CD14-positive monocyte (primary cell): ENCODE results near the gene NKAIN2. TPM values are rescaled to one million over a fixed set of nuclear protein-coding genes. Genes with fewer than 3 reads are reported as not detected.

ENCODE experiments used
- DNase-seq, 3 donors: peaks; one replicate each; pipeline ENCODE4 v3.0.0-alpha.2; 2011 to 2022
- H2AFZ ChIP-seq: 2 replicates; pipeline ENCODE4 v1.6.0; 2012; ENCODE audit warnings: mild to moderate bottlenecking, low read depth, low read length, inconsistent platforms; ENCODE audit not compliant: insufficient read depth, poor library complexity, severe bottlenecking
- H3K27ac ChIP-seq, 2 donors: 1 replicate in 1 of 2; 2 replicates in 1 of 2; pipeline ENCODE4 v1.5.1; 2012 to 2013; ENCODE audit warnings: low read length in 2 of 2, control low read depth in 1 of 2, inconsistent platforms in 1 of 2, low read depth in 1 of 2, mild to moderate bottlenecking in 1 of 2
- H3K27me3 ChIP-seq, 2 donors: one replicate each; pipeline versions ENCODE4 v1.6.0 to v1.6.1; 2011 to 2013; ENCODE audit warnings: low read length in 2 of 2; ENCODE audit not compliant: control insufficient read depth in 2 of 2, insufficient read depth in 2 of 2
- H3K36me3 ChIP-seq, 2 donors: replicated peaks in 1 of 2; 1 replicate in 1 of 2; 2 replicates in 1 of 2; pipeline versions ENCODE4 v1.5.1 to v1.6.1; 2012 to 2013; ENCODE audit warnings: low read length in 2 of 2, control low read depth in 1 of 2, inconsistent platforms in 1 of 2, mild to moderate bottlenecking in 1 of 2; ENCODE audit not compliant: insufficient read depth in 2 of 2, control insufficient read depth in 1 of 2
- H3K4me1 ChIP-seq, 2 donors: 1 replicate in 1 of 2; 2 replicates in 1 of 2; pipeline versions ENCODE4 v1.5.1 to v1.6.1; 2012 to 2013; ENCODE audit warnings: low read length in 2 of 2, control low read depth in 1 of 2, inconsistent platforms in 1 of 2, mild to moderate bottlenecking in 1 of 2, moderate library complexity in 1 of 2; ENCODE audit not compliant: insufficient read depth in 2 of 2, control insufficient read depth in 1 of 2
- H3K4me2 ChIP-seq: replicated peaks from 2 replicates; pipeline ENCODE3; 2012; ENCODE audit warnings: low read length, moderate library complexity, mild to moderate bottlenecking; ENCODE audit not compliant: poor library complexity, severe bottlenecking; ENCODE audit errors: extremely low read depth
- H3K4me3 ChIP-seq, 3 experiments: fragments of 200-600 bp in 1 of 3; sonication (generic) in 1 of 3; replicated peaks in 1 of 3; 1 replicate in 2 of 3; 2 replicates in 1 of 3; pipeline ENCODE4 v1.5.1; 2011 to 2013; ENCODE audit warnings: low read length in 3 of 3, mild to moderate bottlenecking in 3 of 3, control low read depth in 2 of 3, low read depth in 2 of 3, inconsistent platforms in 1 of 3, moderate library complexity in 1 of 3
- H3K79me2 ChIP-seq: 2 replicates; pipeline ENCODE4 v1.6.0; 2012; ENCODE audit warnings: mild to moderate bottlenecking, control low read depth, inconsistent platforms, low read length, moderate library complexity; ENCODE audit not compliant: insufficient read depth
- H3K9ac ChIP-seq: 2 replicates; pipeline ENCODE4 v1.6.0; 2017; ENCODE audit warnings: low read length, mild to moderate bottlenecking; ENCODE audit not compliant: insufficient read depth, poor library complexity, severe bottlenecking
- H3K9me3 ChIP-seq, 2 donors: replicated peaks in 1 of 2; 1 replicate in 1 of 2; 2 replicates in 1 of 2; pipeline versions ENCODE4 v1.5.1 to v1.6.1; 2012 to 2013; ENCODE audit warnings: low read length in 2 of 2, control low read depth in 1 of 2; ENCODE audit not compliant: control insufficient read depth in 1 of 2, insufficient read depth in 1 of 2
- H4K20me1 ChIP-seq: 2 replicates; pipeline ENCODE4 v1.6.0; 2012; ENCODE audit warnings: mild to moderate bottlenecking, low read length, control low read depth, moderate library complexity; ENCODE audit not compliant: insufficient read depth
- H3K27ac Mint-ChIP-seq, 7 donors: one replicate each; pipeline ENCODE4 v1.8.0; 2020; ENCODE audit warnings: mild to moderate bottlenecking in 7 of 7, mixed read lengths in 7 of 7, moderate library complexity in 6 of 7, inconsistent platforms in 2 of 7
- H3K27me3 Mint-ChIP-seq, 3 donors: one replicate each; pipeline ENCODE4 v1.8.0; 2021 to 2022; ENCODE audit warnings: low read depth in 3 of 3, mild to moderate bottlenecking in 3 of 3, mixed read lengths in 3 of 3, moderate library complexity in 3 of 3, inconsistent platforms in 1 of 3
- H3K36me3 Mint-ChIP-seq, 2 donors: one replicate each; pipeline ENCODE4 v1.8.0; 2020; ENCODE audit warnings: mixed read lengths in 2 of 2, inconsistent platforms in 1 of 2, mild to moderate bottlenecking in 1 of 2
- H3K4me1 Mint-ChIP-seq: one replicate; pipeline ENCODE4 v1.8.0; 2020; ENCODE audit warnings: mild to moderate bottlenecking, mixed read lengths
- H3K4me3 Mint-ChIP-seq, 2 donors: one replicate each; pipeline ENCODE4 v1.8.0; 2020; ENCODE audit warnings: mild to moderate bottlenecking in 2 of 2, mixed read lengths in 2 of 2, moderate library complexity in 1 of 2
- H3K9me3 Mint-ChIP-seq, 7 donors: one replicate each; pipeline ENCODE4 v1.8.0; 2020 to 2022; ENCODE audit warnings: mixed read lengths in 7 of 7, mild to moderate bottlenecking in 6 of 7, moderate library complexity in 6 of 7, inconsistent platforms in 2 of 7
- CTCF ChIP-seq: fragments of 200-600 bp; IDR thresholded peaks from one replicate; pipeline ENCODE4 v1.8.0; 2022; ENCODE audit warnings: antibody characterized with exemption, mild to moderate bottlenecking
- WGBS: methylation state at CpG from one replicate; pipeline ENCODE4 v1.1.5; 2013; ENCODE audit warnings: missing lambda C conversion rate; ENCODE audit not compliant: insufficient coverage; 5-methylcytosine and 5-hydroxymethylcytosine counted together
- intact Hi-C, 2 donors: fragments of 100-400 bp; cut with micrococcal nuclease; formaldehyde crosslinking; loops; one replicate each; pipeline versions ENCODE4 v1.15.0 to v1.15.1; 2023
- polyA plus RNA-seq, 3 donors: library from polyadenylated mRNA; depleted of rRNA in 1 of 3; unstranded in 2 of 3; stranded (reverse) in 1 of 3; fragments of 300-500 nt in 2 of 3; fragments of >200 nt in 1 of 3; fragmentation: Illumina TruSeq in 2 of 3; gene quantifications; 1 replicate in 2 of 3; 2 replicates in 1 of 3; pipeline ENCODE4 v1.2.3, GENCODE V29; 2012 to 2021

NKAIN2 gene
- polyA plus RNA-seq, 3 donors: not detected

- Histone ChIP-seq H3K4me1 (no peaks in the 10 kb centered on the region), H3K9me3 (peaks cover 0 to 1% of the 10 kb centered on the region in 2 donors), H4K20me1 (no peaks in the 10 kb centered on the region), H3K27me3 (no peaks in the 10 kb centered on the region), H3K36me3 (no peaks in the 10 kb centered on the region), H3K27ac (no peak overlapping the region), H2AFZ (no peak overlapping the region), H3K79me2 (no peaks in the 10 kb centered on the region), H3K9ac (no peak overlapping the region), H3K4me2 (no peak overlapping the region), H3K4me3 (no peak overlapping the region)
- WGBS: no CpG with 5 or more reads among the region's 3 CpGs
- peaks cover 0 to 10% (median 7%) of the 10 kb centered on the region in 7 donors for H3K9me3 Mint-ChIP-seq
- intact Hi-C loops: no loop called here
- DNase-seq: no peak
- H3K36me3 Mint-ChIP-seq: no peaks in the 10 kb centered on the region
- TF ChIP-seq CTCF: no peak
- peaks cover 0 to 2% (median 0%) of the 10 kb centered on the region in 3 donors for H3K27me3 Mint-ChIP-seq
- no peak overlapping the region for H3K4me3 Mint-ChIP-seq
- no peak overlapping the region for H3K27ac Mint-ChIP-seq
- no peaks in the 10 kb centered on the region for H3K4me1 Mint-ChIP-seq
Measured at GRCh38 chr6:124223611-124224345, 420.1 kb downstream of the NKAIN2 start.

GRCh38 chr6:124226396-124226795 is 422.7 kb downstream of the NKAIN2 start:
- Histone ChIP-seq H4K20me1 (no peaks in the 10 kb centered on the region), H3K79me2 (no peaks in the 10 kb centered on the region), H3K4me3 (no peak overlapping the region), H3K27ac (no peak overlapping the region), H3K9me3 (peaks cover 6 to 8% of the 10 kb centered on the region in 2 donors), H2AFZ (no peak overlapping the region), H3K4me1 (no peaks in the 10 kb centered on the region), H3K27me3 (no peaks in the 10 kb centered on the region), H3K9ac (no peak overlapping the region), H3K36me3 (no peaks in the 10 kb centered on the region), H3K4me2 (no peak overlapping the region)
- H3K36me3 Mint-ChIP-seq: no peaks in the 10 kb centered on the region
- WGBS: no CpG with 5 or more reads among the region's 1 CpG
- TF ChIP-seq CTCF: no peak
- intact Hi-C loops: no loop called here
- DNase-seq: no peak
- no peak overlapping the region for H3K4me3 Mint-ChIP-seq
- peaks cover 2 to 17% (median 14%) of the 10 kb centered on the region in 7 donors for H3K9me3 Mint-ChIP-seq
- no peaks in the 10 kb centered on the region for H3K4me1 Mint-ChIP-seq
- peaks cover 0 to 2% (median 0%) of the 10 kb centered on the region in 3 donors for H3K27me3 Mint-ChIP-seq
- no peak overlapping the region for H3K27ac Mint-ChIP-seq
